GM21737 (cell line): ENCODE data around the gene MCRIP2.
A peak's percentile ranks its signal among the peaks of the same experiment; 100 is the strongest.
"Not testable (repeated sequence)": the region's sequence is repeated elsewhere in the genome, so short reads cannot be mapped to it uniquely, and the experiment has no call there.

Experiments
- ATAC-seq: cut with Tn5 transposase; IDR thresholded peaks from one replicate; pipeline ENCODE4 v1.9.1; 2021; ENCODE audit warnings: mild to moderate bottlenecking, moderate library complexity; ENCODE audit not compliant: unreplicated experiment

The MCRIP2 gene

DNA sequence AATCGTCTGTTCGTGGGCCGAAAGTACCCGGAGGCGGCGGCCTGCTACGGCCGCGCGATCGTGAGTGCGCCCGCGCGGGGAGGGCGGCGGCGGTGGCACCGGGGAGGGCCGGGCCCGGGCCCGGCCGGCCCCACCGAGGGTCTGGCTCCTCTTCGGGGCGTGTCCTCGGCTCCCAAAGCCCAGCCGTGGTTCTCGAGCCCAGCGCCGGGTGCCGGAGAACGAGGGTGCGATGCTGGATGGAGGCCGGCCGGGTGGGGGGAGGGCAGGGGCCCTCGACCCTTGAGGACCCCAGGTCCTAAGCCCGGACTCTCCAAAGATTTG, 39.0 kb downstream of the MCRIP2 start:
- no peak for ATAC-seq

GRCh38 chr16:680967-681745, 39.5 kb downstream of the MCRIP2 start:
- no peak for ATAC-seq

DNA sequence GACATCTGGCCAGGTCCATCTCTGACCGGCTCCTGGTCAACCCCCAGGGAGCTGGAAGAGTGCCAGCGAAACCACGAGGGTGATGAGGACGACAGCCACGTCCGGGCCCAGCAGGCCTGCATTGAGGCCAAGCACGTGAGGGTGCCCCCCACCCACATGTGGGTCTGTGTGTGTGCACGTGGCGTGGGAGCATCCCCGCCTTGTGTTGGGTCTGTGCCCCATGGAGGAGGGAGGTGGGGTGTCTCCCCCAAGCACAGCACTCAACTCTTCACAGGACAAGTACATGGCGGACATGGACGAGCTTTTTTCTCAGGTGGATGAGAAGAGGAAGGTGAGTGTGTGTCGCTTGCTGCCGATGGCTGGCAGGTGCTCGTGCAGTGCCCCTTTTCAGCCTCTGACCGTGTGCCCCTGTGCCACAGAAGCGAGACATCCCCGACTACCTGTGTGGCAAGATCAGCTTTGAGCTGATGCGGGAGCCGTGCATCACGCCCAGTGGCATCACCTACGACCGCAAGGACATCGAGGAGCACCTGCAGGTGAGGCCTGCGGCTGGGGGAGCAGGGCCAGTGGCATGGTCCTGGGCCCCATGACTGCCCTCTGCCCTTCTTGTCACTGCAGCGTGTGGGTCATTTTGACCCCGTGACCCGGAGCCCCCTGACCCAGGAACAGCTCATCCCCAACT, 40.3 kb downstream of the MCRIP2 start:
- no peak for ATAC-seq

- no peak for ATAC-seq
These were observed 41.1 kb downstream of the MCRIP2 start for GRCh38 chr16:682493-683395.

GRCh38 chr16:683396-684070, 41.9 kb downstream of the MCRIP2 start:
- ATAC-seq, result peak; percentile 0

DNA sequence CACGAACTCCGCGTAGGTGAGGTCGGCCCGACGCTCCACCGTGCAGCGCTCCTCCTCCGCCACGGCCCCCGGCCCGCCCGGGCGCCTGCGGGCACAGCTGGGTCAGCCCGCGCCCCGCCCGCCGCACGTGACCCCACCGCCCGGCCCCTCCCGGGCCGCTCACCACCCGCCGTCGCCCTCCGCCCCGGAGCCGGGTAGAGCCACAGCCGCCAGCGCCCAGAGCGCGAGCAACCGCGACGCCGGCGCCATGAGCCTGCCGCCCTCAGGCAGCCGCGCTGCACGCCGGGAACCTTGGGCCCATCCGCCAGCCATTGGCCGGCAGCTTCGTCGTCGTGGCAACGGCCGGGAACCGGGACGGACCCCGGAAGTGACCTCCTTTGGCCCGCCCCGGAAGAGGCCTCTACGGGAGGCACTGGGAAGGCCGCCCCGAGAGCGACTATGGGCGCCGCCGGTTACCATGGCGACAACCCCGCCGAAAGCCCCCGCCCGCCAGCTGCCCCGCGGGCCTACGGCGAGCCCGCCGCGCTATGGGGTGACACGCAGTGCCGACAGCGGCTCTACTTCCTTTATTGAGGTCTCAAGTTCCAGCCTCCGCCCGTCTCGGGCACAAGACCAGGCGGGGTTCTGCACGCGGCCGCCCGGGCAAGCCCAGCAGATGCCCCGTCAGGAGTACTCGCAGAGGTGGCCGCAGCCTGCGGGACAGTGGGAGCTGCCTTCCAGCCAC, 42.6 kb downstream of the MCRIP2 start, which contains the start of gene JMJD8:
TSS of gene JMJD8 (minus strand) at position 264 of the 724 bp plus-strand sequence. CDS start at position 249, 15 bp downstream.
- peak; percentile 46 for ATAC-seq

DNA sequence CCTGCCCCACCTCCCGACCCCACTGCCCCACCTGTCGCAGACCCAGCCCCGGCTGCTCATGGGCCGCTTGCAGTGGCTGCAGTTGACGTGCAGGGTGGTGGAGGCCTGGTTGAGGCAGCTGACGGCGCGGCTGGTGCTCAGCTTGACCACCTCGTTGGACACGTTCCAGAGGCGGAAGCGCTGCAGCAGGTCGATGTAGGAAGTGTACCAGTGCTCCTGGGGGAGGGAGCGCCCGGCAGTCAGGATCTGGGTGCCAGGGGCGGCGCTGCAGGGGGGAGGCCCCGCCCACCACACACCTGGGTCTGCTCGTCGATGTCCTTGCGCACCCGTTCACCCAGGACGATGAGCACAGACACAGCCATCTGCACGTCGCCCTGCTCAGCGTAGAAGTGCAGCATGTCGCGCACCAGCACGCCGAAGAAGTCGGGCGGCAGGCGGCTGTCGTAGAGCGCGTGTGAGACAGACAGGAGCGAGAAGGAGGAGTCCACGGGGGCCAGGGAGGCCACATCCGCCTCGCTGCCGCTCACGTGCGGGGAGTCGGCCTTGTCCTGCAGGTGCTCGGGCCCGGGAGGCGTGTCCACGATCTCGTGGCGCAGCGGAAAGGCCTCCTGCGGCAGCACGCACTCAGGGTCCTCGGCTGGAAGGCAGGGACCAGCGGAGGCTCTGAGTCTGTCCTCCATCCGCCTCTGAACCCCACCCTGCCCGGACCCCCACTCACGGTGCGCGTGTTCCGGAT, 43.5 kb downstream of the MCRIP2 start:
- ATAC-seq, result no peak

GRCh38 chr16:685967-686366, 44.3 kb downstream of the MCRIP2 start:
- no peak for ATAC-seq

DNA sequence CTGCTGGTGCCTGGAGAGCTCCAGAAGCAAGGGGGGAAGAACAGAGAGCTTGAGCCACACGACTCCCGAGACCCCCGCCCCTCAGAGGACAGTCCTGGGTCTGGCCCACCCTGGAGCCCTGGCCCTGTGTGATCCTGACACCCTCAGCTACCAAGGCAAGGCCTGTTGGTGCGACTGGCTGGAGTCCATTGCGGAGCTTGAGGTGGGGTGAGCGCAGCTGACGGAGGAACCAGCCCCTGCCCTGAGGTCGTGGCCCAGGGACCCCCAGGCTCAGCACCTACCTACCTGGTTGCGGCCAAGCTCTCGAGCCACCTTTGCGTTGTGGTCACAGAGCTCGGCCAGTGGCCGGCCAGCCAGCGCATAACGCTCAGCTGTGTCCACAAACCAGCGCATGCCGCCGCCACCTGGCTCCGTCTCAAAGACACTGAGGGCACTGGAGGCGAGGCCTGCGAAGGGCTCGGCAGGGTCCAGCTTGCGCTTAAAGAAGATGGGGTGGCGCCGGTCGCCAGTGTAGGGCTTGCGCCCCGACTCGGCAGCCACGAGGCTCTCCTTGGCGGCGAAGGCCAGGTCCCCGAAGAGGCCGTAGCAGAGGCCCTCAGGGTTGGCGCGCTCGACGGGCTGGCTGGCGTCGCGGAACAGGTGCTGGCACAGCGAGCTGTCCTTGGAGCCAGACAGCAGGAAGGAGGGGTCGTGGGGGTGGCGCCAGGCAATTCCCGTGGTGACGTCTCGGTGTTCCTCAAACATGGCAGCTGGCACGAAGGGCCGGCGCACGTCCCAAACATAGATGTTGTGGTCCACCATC, 45.0 kb downstream of the MCRIP2 start:
- ATAC-seq, result no peak

DNA sequence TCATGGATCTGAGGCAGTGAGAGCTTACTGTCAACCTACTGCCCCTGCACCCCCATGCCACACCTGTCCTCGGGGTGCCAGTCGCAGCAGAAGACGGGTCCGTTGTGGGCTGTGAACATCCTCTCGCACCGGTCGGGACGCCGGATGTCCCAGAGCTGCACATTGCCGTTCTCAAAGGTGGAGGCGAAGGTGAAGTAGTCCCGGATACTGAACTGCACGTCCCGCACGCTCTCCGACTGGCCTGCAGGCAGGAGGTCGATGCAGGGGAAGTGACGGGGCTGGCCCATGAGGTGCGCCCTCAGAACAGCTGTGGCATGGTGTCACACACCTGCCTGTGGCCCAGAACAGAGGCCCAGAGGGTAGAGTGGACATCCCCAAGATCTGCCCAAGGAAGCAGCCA, 45.9 kb downstream of the MCRIP2 start:
- no peak for ATAC-seq

DNA sequence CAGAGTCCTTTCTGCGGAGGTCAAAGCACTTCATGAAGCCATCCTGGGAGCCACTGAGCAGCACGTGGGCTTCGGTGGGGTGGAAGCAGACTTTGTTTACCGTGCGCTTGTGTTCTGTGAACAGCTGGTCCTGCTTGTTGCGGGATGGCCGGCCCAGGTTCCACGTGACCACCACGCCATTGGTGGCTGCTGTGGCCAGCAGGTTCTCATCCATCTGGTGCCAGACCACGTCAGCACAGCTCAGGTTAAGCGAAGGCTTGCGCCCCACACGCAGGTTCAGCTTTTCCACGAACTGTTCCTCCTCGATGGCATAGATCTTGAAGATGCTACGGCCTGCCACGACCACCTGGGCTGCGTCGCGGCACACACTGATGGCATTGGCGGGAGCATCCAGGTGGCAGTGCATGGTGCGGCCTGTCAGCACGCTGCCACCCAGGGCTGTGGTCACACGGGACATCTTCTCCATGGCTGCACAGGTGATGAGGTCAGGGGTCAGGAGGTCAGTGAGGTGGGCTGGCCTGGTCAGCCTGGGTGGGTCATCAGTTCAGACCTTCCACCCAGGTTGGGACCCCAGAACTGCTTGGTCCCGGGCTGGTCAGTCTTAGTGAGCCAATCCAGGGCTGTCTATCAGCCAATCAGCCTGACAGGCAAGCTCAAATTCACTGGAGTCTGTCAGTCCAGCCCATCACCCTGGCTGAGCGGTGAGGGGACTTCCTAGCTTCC, 47.7 kb downstream of the MCRIP2 start:
- ATAC-seq, result no peak

DNA sequence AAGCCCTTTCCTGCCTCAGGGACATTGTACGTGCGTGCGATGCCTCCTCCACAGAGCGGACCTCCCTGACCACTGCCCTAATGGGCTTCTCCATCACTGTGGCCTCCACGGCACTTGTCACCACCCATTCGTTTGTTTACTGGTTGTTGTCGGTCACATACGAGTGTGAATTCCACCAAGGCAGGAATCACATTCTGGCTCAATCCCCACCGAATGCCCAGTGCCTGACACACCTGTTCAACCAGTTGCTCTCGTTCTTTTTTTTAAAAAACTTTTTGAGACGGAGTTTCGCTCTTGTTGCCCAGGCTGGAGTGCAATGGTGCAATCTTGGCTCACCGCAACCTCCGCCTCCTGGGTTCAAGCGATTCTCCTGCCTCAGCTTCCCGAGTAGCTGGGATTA, 49.6 kb downstream of the MCRIP2 start:
- not testable (repeated sequence) for ATAC-seq

DNA sequence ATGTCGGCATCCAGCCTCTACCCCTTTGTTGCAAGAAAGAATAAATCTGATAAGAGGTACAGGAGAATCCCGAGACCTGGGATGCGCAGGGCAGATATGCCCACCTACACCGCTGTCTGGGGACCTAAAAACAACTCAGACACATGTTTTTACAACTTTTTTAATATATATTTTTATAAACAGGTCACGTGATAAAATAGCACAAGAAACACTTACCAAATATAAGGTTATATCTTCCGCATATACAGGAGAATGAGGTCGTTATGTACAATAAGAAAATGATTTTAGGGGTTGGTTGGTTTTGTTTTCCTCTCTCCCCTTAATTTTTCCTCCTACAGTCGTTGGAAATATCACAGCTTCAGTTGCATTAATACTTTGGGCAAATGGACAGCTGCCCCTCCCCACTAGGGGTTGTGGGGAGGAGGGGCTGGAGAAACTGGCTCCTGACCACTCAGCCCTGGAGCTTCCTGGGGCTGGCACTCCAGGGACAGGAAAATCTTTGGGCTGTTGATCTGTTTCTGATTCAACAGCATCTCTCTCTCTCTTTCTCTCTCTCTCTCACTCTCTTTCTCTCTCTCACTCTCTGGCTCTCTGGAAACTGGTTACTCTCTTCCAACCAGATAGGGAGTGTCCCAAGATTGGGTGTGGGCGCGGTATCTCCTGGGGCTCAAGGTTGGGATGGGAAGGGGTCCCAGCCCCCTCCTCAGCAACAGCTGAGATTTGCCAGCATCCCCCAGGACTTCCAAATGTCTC, 50.9 kb downstream of the MCRIP2 start:
- no peak for ATAC-seq

GRCh38 chr16:693364-693763, 51.7 kb downstream of the MCRIP2 start:
- no peak for ATAC-seq

DNA sequence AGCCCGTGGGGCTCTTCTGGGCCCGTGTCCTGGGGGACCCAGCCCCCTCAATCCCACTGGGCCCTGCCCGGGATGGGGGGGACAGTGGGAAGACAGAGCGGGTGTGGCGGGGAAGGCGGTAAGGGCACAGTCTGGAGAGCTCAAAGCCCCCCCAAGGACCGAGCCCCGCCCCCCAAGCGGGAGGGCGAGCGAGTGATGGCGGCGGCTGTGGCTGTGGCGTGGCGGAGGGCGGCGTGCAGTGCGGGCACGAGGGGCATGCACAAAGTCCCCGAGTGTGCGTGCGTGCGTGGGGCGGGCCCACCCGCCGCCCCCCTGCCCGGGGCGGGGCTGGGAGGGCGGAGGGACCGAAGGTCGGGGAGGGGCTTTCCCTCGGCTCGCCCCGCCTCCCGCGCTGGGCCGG, 52.1 kb downstream of the MCRIP2 start:
- no peak for ATAC-seq

DNA sequence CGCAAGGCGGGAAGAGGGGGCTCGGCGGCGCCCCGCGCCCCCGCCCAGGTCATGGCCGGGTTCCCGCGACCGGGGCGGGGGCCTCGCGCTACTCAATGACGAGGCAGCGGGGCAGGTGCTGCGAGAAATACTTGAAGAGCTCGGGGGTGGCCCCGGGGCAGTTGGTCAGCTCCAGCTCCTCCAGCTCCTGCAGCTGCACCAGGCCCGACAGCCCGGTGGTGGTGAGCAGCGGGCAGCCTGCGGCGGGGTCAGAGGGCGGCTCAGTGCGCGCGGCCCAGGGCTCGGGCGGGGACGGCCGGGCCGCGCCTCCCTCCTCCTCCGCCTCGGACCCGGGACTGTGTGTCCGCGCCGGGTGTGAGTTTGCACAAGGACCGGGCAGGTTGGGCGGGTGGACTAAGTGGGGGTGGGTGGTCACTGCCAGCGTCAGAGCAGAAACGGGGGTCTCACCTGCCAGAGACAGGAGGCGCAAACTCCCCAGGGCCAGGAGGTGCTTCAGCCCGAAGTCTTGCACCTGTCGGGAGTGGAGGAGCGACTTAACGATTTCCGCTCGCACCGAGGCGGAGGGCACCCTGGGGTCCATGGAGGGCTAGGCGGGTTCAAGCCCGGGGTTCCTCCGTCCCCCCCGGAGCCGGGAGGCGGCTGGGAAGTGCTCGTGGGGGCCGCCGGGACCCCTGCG, 52.7 kb downstream of the MCRIP2 start:
- ATAC-seq, result no peak

DNA sequence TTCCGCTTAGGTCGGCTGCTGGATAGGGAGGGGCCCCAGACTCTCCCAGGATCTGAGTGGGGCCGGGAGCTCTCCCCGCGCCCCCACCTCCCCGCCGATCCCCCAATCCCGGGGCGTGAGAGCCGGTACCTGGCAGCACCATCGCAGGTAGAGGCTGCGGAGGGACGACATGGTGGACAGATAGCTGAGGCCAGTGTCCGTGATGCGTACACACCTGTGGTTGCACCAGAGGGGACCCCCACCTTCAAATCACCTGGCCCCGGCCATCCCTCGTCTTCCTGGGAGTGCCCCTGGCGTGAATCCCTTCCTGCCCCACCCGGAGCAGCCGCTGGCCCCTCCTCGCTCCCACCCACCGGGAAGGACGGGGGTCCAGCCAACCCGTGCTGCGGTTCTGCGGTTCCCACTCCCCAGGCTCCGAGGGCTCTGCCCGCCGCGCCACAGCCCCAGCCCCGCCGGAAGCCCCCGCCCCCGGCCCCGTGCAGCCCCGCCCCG, 53.3 kb downstream of the MCRIP2 start:
- no peak for ATAC-seq
